Vagina (tissue), 2 donors: ENCODE data around the gene MBOAT2. TPM values are rescaled to one million over a fixed set of nuclear protein-coding genes. Genes with fewer than 3 reads are reported as not detected.

Experiments
- DNase-seq, 2 donors: peaks; one replicate each; pipeline ENCODE4 v3.0.0-alpha.2; 2017; ENCODE audit errors: extremely low spot score in 2 of 2
- H3K27ac ChIP-seq: fragments of 200-600 bp; sonication (generic); one replicate; pipeline ENCODE4 v1.5.1; 2019
- H3K27me3 ChIP-seq: fragments of 200-600 bp; sonication (generic); one replicate; pipeline ENCODE4 v1.5.1; 2019
- H3K36me3 ChIP-seq, 2 donors: fragments of 200-600 bp; sonication (generic); one replicate each; pipeline ENCODE4 v1.5.1; 2017 to 2019
- H3K4me1 ChIP-seq: fragments of 200-600 bp; sonication (generic); one replicate; pipeline ENCODE4 v1.5.1; 2019
- H3K4me3 ChIP-seq, 2 donors: fragments of 200-600 bp; sonication (generic); 1 replicate in 1 of 2; 2 replicates in 1 of 2; pipeline ENCODE4 v1.5.1; 2016 to 2019
- H3K9me3 ChIP-seq: fragments of 200-600 bp; sonication (generic); one replicate; pipeline ENCODE4 v1.5.1; 2019
- POLR2A ChIP-seq, 2 donors: fragments of 450-650 bp; IDR thresholded peaks; one replicate each; pipeline ENCODE4 v1.6.1; 2017; ENCODE audit warnings: antibody characterized with exemption in 2 of 2, mild to moderate bottlenecking in 2 of 2, moderate library complexity in 2 of 2
- POLR2AphosphoS5 ChIP-seq, 2 donors: sonication (generic); formaldehyde crosslinking; IDR thresholded peaks; one replicate each; pipeline ENCODE4 v1.9.0; 2017; ENCODE audit warnings: antibody characterized with exemption in 2 of 2, mild to moderate bottlenecking in 2 of 2, low read depth in 1 of 2; ENCODE audit not compliant: insufficient read depth in 1 of 2
- intact Hi-C: fragments of 100-400 bp; cut with DNase I; formaldehyde crosslinking; loops from one replicate; pipeline ENCODE4 v1.15.1; 2023
- total RNA-seq: library from RNA; depleted of rRNA; stranded (reverse); fragments of >200 nt; gene quantifications from one replicate; pipeline ENCODE4 v1.2.3, GENCODE V29; 2016
- TF ChIP-seq, protein P1 (sequence below), 3 experiments: fragments of 450-650 bp in 2 of 3; fragments of 200-600 bp in 1 of 3; sonication (generic) in 1 of 3; IDR thresholded peaks; one replicate each; pipeline ENCODE4 v1.5.1; 2017 to 2019; ENCODE audit warnings: antibody characterized with exemption in 3 of 3, mild to moderate bottlenecking in 2 of 3, moderate library complexity in 2 of 3

Gene MBOAT2
- total RNA-seq, 1 donor from 2014 or later = 32.9 TPM

DNA sequence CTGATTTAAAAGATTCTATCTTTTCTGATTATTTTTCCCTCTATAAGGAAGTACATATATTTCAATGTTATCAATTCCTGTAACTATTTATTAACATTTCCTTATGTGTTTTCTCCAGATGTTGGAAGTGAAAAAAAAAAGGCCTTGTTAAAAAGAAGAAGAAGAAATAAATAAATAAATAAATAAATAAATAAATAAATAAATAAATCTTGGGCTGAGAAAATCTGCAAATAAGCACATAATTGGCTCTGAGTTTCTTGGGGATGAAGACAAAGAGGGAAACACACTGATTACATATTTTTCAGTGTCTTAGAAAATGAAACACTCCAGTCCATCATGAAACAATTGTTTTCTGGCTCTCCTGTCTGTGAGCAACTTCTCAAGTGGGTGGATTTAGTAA, 21.1 kb upstream of the MBOAT2 start:
- no peaks in the 10 kb centered on the region for H3K27me3 ChIP-seq
- no peak overlapping the region for H3K27ac ChIP-seq
- H3K4me1 ChIP-seq = no peaks in the 10 kb centered on the region
- no peak overlapping the region for H3K4me3 ChIP-seq
- no peak for DNase-seq
- H3K36me3 ChIP-seq = no peaks in the 10 kb centered on the region
- no peak for TF ChIP-seq POLR2A (IDR thresholded peaks at IDR 0.05)
- TF ChIP-seq, protein P1, sequence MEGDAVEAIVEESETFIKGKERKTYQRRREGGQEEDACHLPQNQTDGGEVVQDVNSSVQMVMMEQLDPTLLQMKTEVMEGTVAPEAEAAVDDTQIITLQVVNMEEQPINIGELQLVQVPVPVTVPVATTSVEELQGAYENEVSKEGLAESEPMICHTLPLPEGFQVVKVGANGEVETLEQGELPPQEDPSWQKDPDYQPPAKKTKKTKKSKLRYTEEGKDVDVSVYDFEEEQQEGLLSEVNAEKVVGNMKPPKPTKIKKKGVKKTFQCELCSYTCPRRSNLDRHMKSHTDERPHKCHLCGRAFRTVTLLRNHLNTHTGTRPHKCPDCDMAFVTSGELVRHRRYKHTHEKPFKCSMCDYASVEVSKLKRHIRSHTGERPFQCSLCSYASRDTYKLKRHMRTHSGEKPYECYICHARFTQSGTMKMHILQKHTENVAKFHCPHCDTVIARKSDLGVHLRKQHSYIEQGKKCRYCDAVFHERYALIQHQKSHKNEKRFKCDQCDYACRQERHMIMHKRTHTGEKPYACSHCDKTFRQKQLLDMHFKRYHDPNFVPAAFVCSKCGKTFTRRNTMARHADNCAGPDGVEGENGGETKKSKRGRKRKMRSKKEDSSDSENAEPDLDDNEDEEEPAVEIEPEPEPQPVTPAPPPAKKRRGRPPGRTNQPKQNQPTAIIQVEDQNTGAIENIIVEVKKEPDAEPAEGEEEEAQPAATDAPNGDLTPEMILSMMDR (IDR thresholded peaks at IDR 0.05) = no peak
- no peaks in the 10 kb centered on the region for H3K9me3 ChIP-seq
- intact Hi-C loops = no loop called here

DNA sequence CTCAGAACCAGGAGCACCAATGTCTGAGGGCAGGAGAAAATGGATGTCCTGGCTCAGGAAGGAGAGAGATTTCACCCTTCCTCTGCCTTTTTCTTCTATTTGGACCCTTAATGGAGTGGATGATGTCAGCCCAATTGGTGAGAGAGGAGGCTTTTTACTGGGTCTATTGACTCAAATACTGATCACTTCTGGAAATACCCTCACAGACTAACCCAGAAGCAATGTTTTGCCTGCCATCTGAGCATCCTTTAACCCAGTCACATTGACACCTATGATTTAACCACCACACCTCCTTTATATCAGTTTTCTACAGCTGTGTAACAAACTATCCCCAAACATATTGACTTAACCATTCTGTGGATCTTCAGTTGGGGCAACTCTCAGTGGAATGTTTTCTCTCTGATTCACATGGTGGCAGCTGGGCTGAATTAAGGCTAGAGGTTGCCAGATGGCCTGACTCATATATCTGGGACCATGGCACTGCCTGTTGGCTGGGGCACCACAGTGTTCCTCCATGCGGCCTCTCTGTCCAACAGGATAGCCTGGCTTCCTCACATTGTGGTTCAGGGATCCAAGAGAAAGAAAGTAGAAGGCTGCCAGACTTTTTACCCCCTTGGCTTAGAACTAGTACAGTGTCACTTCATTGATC, 18.2 kb upstream of the MBOAT2 start:
- intact Hi-C loops = no loop called here
- no peak for TF ChIP-seq POLR2AphosphoS5 (IDR thresholded peaks at IDR 0.05; ENCODE audit: insufficient read depth in 1 of 2, low read depth in 1 of 2)
- TF ChIP-seq, protein P1 (IDR thresholded peaks at IDR 0.05) = no peak
- TF ChIP-seq POLR2A (IDR thresholded peaks at IDR 0.05) = no peak

DNA sequence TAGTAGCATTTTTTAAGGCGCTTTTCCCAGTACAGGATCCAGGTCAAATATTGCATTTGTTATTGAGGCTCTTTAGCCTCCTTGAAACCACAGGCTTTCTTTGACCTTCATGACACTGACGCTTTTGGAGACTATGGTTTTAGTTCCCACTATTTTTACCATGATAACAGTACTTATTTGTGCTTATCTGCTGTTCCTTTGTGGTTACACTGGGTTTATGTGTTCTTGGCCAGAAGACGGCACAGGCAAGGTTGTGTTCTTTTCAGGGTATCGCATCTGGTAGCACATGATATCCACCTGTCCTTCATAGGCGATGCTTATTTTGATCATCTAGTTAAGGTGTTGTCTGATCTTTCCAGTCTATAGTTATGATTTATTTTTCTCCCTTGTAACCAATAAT, 16.8 kb upstream of the MBOAT2 start:
- TF ChIP-seq POLR2A (IDR thresholded peaks at IDR 0.05) = no peak
- TF ChIP-seq POLR2AphosphoS5 (IDR thresholded peaks at IDR 0.05; ENCODE audit: insufficient read depth in 1 of 2, low read depth in 1 of 2) = no peak
- TF ChIP-seq, protein P1 (IDR thresholded peaks at IDR 0.05) = no peak
- no peak for DNase-seq
- Histone ChIP-seq H3K4me1 (no peaks in the 10 kb centered on the region), H3K27me3 (no peaks in the 10 kb centered on the region), H3K4me3 (no peak overlapping the region), H3K27ac (no peak overlapping the region), H3K36me3 (no peaks in the 10 kb centered on the region), H3K9me3 (no peaks in the 10 kb centered on the region)
- intact Hi-C loops = no loop called here

More for the DNA sequence above, 18.2 kb upstream of the MBOAT2 start:
- Histone ChIP-seq H3K27me3 (no peaks in the 10 kb centered on the region), H3K4me3 (no peak overlapping the region), H3K36me3 (no peaks in the 10 kb centered on the region), H3K9me3 (no peaks in the 10 kb centered on the region), H3K4me1 (no peaks in the 10 kb centered on the region), H3K27ac (no peak overlapping the region)
- no peak for DNase-seq

DNA sequence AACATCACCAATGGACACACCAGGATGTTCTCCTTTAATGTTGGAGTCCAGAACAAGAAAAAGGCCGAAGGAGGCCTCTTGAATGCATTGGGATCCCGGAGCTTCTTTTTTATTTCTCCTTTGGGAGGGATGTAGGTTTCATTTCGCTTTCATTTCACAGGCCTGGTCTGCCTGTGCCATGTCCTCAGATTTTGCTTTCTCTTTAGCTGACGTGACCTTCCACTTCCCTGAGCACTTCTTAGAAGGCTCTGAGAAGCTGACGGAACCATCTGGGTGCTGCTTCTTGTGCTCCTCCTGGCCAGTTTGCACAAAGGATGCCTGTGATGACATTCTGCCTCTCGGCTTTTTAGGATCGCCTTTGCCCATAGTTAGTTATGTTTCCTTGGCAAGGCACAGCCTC, 15.1 kb upstream of the MBOAT2 start:
- no peak for TF ChIP-seq POLR2AphosphoS5 (IDR thresholded peaks at IDR 0.05; ENCODE audit: insufficient read depth in 1 of 2, low read depth in 1 of 2)
- no peak for TF ChIP-seq POLR2A (IDR thresholded peaks at IDR 0.05)
- TF ChIP-seq, protein P1 (IDR thresholded peaks at IDR 0.05) = no peak

DNA sequence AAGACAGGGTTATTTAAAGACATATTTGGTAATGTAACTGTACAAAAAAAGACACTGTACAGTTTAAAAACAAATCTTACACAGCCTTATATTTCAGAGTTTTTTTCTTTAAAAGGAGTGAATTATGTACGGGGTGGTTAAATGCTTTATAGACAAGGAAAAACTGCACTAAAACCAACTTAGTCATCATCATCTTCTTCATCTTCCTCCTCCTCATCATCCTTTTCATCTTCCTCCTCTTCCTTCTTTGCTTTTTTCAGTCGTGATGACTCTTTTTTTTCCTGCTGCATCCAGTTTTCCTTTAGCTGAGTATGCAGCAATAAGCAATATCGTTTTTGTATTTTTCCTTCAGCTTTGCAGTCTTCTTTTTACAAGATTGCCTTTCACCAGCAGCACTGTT, 14.6 kb upstream of the MBOAT2 start:
- Histone ChIP-seq H3K9me3 (no peaks in the 10 kb centered on the region), H3K36me3 (no peaks in the 10 kb centered on the region), H3K4me1 (no peaks in the 10 kb centered on the region), H3K27me3 (no peaks in the 10 kb centered on the region), H3K4me3 (no peak overlapping the region), H3K27ac (no peak overlapping the region)
- DNase-seq = no peak
- intact Hi-C loops = no loop called here
- TF ChIP-seq POLR2A (IDR thresholded peaks at IDR 0.05) (no peak), POLR2AphosphoS5 (IDR thresholded peaks at IDR 0.05; ENCODE audit: insufficient read depth in 1 of 2, low read depth in 1 of 2) (no peak)
- TF ChIP-seq, protein P1 (IDR thresholded peaks at IDR 0.05) = no peak

More for the DNA sequence above, 15.1 kb upstream of the MBOAT2 start:
- H3K36me3 ChIP-seq = no peaks in the 10 kb centered on the region
- H3K27ac ChIP-seq = no peak overlapping the region
- H3K27me3 ChIP-seq = no peaks in the 10 kb centered on the region
- intact Hi-C loops = no loop called here
- H3K4me1 ChIP-seq = no peaks in the 10 kb centered on the region
- no peaks in the 10 kb centered on the region for H3K9me3 ChIP-seq
- no peak for DNase-seq
- H3K4me3 ChIP-seq = no peak overlapping the region
